Trophoblast cell (in vitro differentiated cells and primary cell): ENCODE data around the gene CYP3A4.
"Not testable (repeated sequence)": the region's sequence is repeated elsewhere in the genome, so short reads cannot be mapped to it uniquely, and the experiment has no call there.

Source experiments
- DNase-seq, 2 donors: peaks; one replicate each; pipeline ENCODE4 v3.0.0-alpha.2; 2016
- H2AFZ ChIP-seq: 2 replicates; pipeline ENCODE4 v1.6.1; 2013; ENCODE audit warnings: low read length, moderate library complexity, mild to moderate bottlenecking; ENCODE audit not compliant: insufficient read depth, poor library complexity
- H2AK5ac ChIP-seq: 2 replicates; pipeline ENCODE4 v1.6.1; 2013; ENCODE audit warnings: mild to moderate bottlenecking, low read length
- H2BK120ac ChIP-seq: 2 replicates; pipeline ENCODE4 v1.6.1; 2013; ENCODE audit warnings: low read length, mild to moderate bottlenecking, moderate library complexity; ENCODE audit not compliant: insufficient read depth, poor library complexity
- H2BK12ac ChIP-seq: 2 replicates; pipeline ENCODE4 v1.6.1; 2013; ENCODE audit warnings: mild to moderate bottlenecking, low read length, moderate library complexity
- H2BK5ac ChIP-seq: 2 replicates; pipeline ENCODE4 v1.6.1; 2013; ENCODE audit warnings: low read length, low read depth, moderate library complexity, mild to moderate bottlenecking; ENCODE audit not compliant: poor library complexity
- H3K14ac ChIP-seq: 2 replicates; pipeline ENCODE4 v1.6.1; 2013; ENCODE audit warnings: mild to moderate bottlenecking, low read length
- H3K18ac ChIP-seq: 2 replicates; pipeline ENCODE4 v1.6.1; 2013; ENCODE audit warnings: mild to moderate bottlenecking, low read length
- H3K23ac ChIP-seq: 2 replicates; pipeline ENCODE4 v1.6.1; 2013; ENCODE audit warnings: low read length
- H3K27ac ChIP-seq: 2 replicates; pipeline ENCODE4 v1.5.1; 2013; ENCODE audit warnings: low read depth, mild to moderate bottlenecking, inconsistent platforms, low read length, moderate library complexity
- H3K27me3 ChIP-seq: 2 replicates; pipeline ENCODE4 v1.6.1; 2013; ENCODE audit warnings: inconsistent platforms, mild to moderate bottlenecking, low read length, moderate library complexity; ENCODE audit not compliant: insufficient read depth
- H3K36me3 ChIP-seq, 2 experiments: 1 replicate in 1 of 2; 2 replicates in 1 of 2; pipeline ENCODE4 v1.6.1; 2013; ENCODE audit warnings: low read length in 2 of 2, mild to moderate bottlenecking in 2 of 2, moderate library complexity in 1 of 2; ENCODE audit not compliant: insufficient read depth in 2 of 2, control insufficient read depth in 1 of 2
- H3K4ac ChIP-seq: 2 replicates; pipeline ENCODE4 v1.6.1; 2013; ENCODE audit warnings: low read depth, mild to moderate bottlenecking, low read length, moderate library complexity
- H3K4me1 ChIP-seq, 2 experiments: 1 replicate in 1 of 2; 2 replicates in 1 of 2; pipeline ENCODE4 v1.6.1; 2013; ENCODE audit warnings: low read length in 2 of 2, mild to moderate bottlenecking in 2 of 2, moderate library complexity in 1 of 2; ENCODE audit not compliant: insufficient read depth in 2 of 2, control insufficient read depth in 1 of 2
- H3K4me2 ChIP-seq: 2 replicates; pipeline ENCODE4 v1.6.1; 2013; ENCODE audit warnings: inconsistent platforms, mild to moderate bottlenecking, low read length, moderate library complexity
- H3K4me3 ChIP-seq: 2 replicates; pipeline ENCODE4 v1.5.1; 2013; ENCODE audit warnings: mild to moderate bottlenecking, low read depth, low read length, inconsistent platforms
- H3K79me1 ChIP-seq: one replicate; pipeline ENCODE4 v1.6.1; 2013; ENCODE audit warnings: low read length
- H3K79me2 ChIP-seq: 2 replicates; pipeline ENCODE4 v1.6.1; 2013; ENCODE audit warnings: low read length, mild to moderate bottlenecking; ENCODE audit not compliant: control insufficient read depth, insufficient read depth, poor library complexity
- H3K9ac ChIP-seq: 2 replicates; pipeline ENCODE4 v1.6.1; 2013; ENCODE audit warnings: mild to moderate bottlenecking, low read length
- H3K9me3 ChIP-seq: 2 replicates; pipeline ENCODE4 v1.6.1; 2013; ENCODE audit warnings: low read depth, mild to moderate bottlenecking, control low read depth, inconsistent platforms, low read length; ENCODE audit not compliant: insufficient read depth
- H4K12ac ChIP-seq: 2 replicates; pipeline ENCODE4 v1.6.1; 2013; ENCODE audit warnings: low read depth, mild to moderate bottlenecking, low read length, moderate library complexity
- H4K8ac ChIP-seq: 2 replicates; pipeline ENCODE4 v1.6.1; 2013; ENCODE audit warnings: low read depth, mild to moderate bottlenecking, low read length, moderate library complexity
- H4K91ac ChIP-seq: one replicate; pipeline ENCODE4 v1.6.1; 2013; ENCODE audit warnings: low read depth, mild to moderate bottlenecking, low read length, moderate library complexity
- WGBS: extraction: QIAGEN DNeasy Blood & Tissue Kit; methylation state at CpG from one replicate; pipeline ENCODE4 v1.1.7; 2013; ENCODE audit warnings: missing lambda C conversion rate; ENCODE audit not compliant: insufficient read length, insufficient coverage; ENCODE audit errors: extremely low coverage; 5-methylcytosine and 5-hydroxymethylcytosine counted together

The CYP3A4 gene

GRCh38 chr7:99773395-99773794, 10.6 kb downstream of the CYP3A4 start:
- H3K9me3 ChIP-seq, H3K18ac ChIP-seq, H4K12ac ChIP-seq, H3K36me3 ChIP-seq, H3K4ac ChIP-seq, H3K9ac ChIP-seq, H2AFZ ChIP-seq, H4K8ac ChIP-seq, H3K79me2 ChIP-seq, H3K79me1 ChIP-seq, H3K4me1 ChIP-seq, H3K14ac ChIP-seq, H3K27me3 ChIP-seq, H2AK5ac ChIP-seq, H2BK5ac ChIP-seq, H4K91ac ChIP-seq, H3K23ac ChIP-seq, H2BK120ac ChIP-seq, H3K27ac ChIP-seq, DNase-seq, H3K4me2 ChIP-seq, H3K4me3 ChIP-seq, H2BK12ac ChIP-seq: not testable (repeated sequence)
- WGBS: no CpG with 5 or more reads among the region's 1 CpG

- Histone ChIP-seq H3K79me2 (no peaks in the 10 kb centered on the region), H3K18ac (no peak overlapping the region), H3K4me2 (no peak overlapping the region), H3K27ac (no peak overlapping the region), H3K23ac (no peak overlapping the region), H3K14ac (no peak overlapping the region), H2AK5ac (no peak overlapping the region), H3K36me3 (no peaks in the 10 kb centered on the region), H3K4me3 (no peak overlapping the region), H3K9me3 (no peaks in the 10 kb centered on the region), H2BK12ac (no peak overlapping the region), H3K9ac (no peak overlapping the region), H4K8ac (no peak overlapping the region), H2BK5ac (no peak overlapping the region), H3K79me1 (no peaks in the 10 kb centered on the region), H2AFZ (no peak overlapping the region), H3K27me3 (no peaks in the 10 kb centered on the region), H4K91ac (no peak overlapping the region), H3K4ac (no peak overlapping the region), H3K4me1 (no peaks in the 10 kb centered on the region), H2BK120ac (no peak overlapping the region), H4K12ac (no peak overlapping the region)
- no CpG with 5 or more reads among the region's 1 CpG for WGBS
- no peak for DNase-seq
Measured at GRCh38 chr7:99772565-99772964, 11.4 kb downstream of the CYP3A4 start.

GRCh38 chr7:99769494-99769893, 14.5 kb downstream of the CYP3A4 start:
- WGBS: no CpG with 5 or more reads among the region's 3 CpGs
- H2AK5ac ChIP-seq, H3K27me3 ChIP-seq, H3K27ac ChIP-seq, H3K79me1 ChIP-seq, H3K4me2 ChIP-seq, H2BK5ac ChIP-seq, H3K4me3 ChIP-seq, DNase-seq, H3K18ac ChIP-seq, H3K79me2 ChIP-seq, H3K9me3 ChIP-seq, H2AFZ ChIP-seq, H4K91ac ChIP-seq, H4K8ac ChIP-seq, H3K36me3 ChIP-seq, H2BK12ac ChIP-seq, H3K23ac ChIP-seq, H3K14ac ChIP-seq, H4K12ac ChIP-seq, H3K4me1 ChIP-seq, H2BK120ac ChIP-seq, H3K9ac ChIP-seq, H3K4ac ChIP-seq: not testable (repeated sequence)

- Histone ChIP-seq H3K79me2 (no peaks in the 10 kb centered on the region), H3K4ac (no peak overlapping the region), H4K91ac (no peak overlapping the region), H3K9ac (no peak overlapping the region), H3K4me3 (no peak overlapping the region), H3K27ac (no peak overlapping the region), H3K4me2 (no peak overlapping the region), H3K36me3 (no peaks in the 10 kb centered on the region), H4K8ac (no peak overlapping the region), H3K9me3 (no peaks in the 10 kb centered on the region), H4K12ac (no peak overlapping the region), H2BK12ac (no peak overlapping the region), H3K27me3 (no peaks in the 10 kb centered on the region), H2AK5ac (no peak overlapping the region), H3K14ac (no peak overlapping the region), H2BK5ac (no peak overlapping the region), H2AFZ (no peak overlapping the region), H3K79me1 (no peaks in the 10 kb centered on the region), H3K23ac (no peak overlapping the region), H3K4me1 (no peaks in the 10 kb centered on the region), H2BK120ac (no peak overlapping the region), H3K18ac (no peak overlapping the region)
- no peak for DNase-seq
- WGBS: no CpG with 5 or more reads among the region's 2 CpGs
Measured at GRCh38 chr7:99768471-99768870, 15.5 kb downstream of the CYP3A4 start.
